ENCODE data around the gene ASPSCR1. TPM values are rescaled to one million over a fixed set of nuclear protein-coding genes. Genes with fewer than 3 reads are reported as not detected.

ASPSCR1 gene
- total and polyA plus RNA-seq, 2 of the 13 experiments (the other 11 are each of a cell fraction or from before 2014, with no cell fraction given), result 274 to 314 TPM

GRCh38 chr17:82000803-82001570, 23.6 kb downstream of the ASPSCR1 start (continued):
- peak; percentile 94 for TF ChIP-seq ZNF552 (CRISPR knock-in tag; IDR thresholded peaks at IDR 0.05; ENCODE audit: borderline replicate concordance)
- no peak for TF ChIP-seq HOXA7 (CRISPR knock-in tag; IDR thresholded peaks at IDR 0.05)
- TF ChIP-seq ISX (CRISPR knock-in tag; conservative IDR thresholded peaks at IDR 0.05), result 0 out of 2 replicates have a peak, but pooled peaks have one; percentile 33
- 0 out of 2 replicates have a peak, but pooled peaks have one; percentile 39 for TF ChIP-seq ZNF790 (CRISPR knock-in tag; IDR thresholded peaks at IDR 0.05; ENCODE audit: borderline replicate concordance)
- no peak for TF ChIP-seq MTA3 (CRISPR knock-in tag; IDR thresholded peaks at IDR 0.05)
- TF ChIP-seq SSRP1 (CRISPR knock-in tag; IDR thresholded peaks at IDR 0.05), result peak; percentile 76
- TF ChIP-seq ZNF282 (IDR thresholded peaks at IDR 0.05; ENCODE audit: partially characterized antibody), result no peak
- TF ChIP-seq ZNF784 (CRISPR knock-in tag; IDR thresholded peaks at IDR 0.05; ENCODE audit: borderline replicate concordance), result no peak
- TF ChIP-seq CBX1 (IDR thresholded peaks at IDR 0.05; ENCODE audit: low read depth), result peak; percentile 88
- no peak for TF ChIP-seq ZNF766 (CRISPR knock-in tag; IDR thresholded peaks at IDR 0.05; ENCODE audit: borderline replicate concordance)
- TF ChIP-seq DR1 (CRISPR knock-in tag; IDR thresholded peaks at IDR 0.05), result peak; percentile 62
- TF ChIP-seq IRF2 (CRISPR knock-in tag; IDR thresholded peaks at IDR 0.05), result peak; percentile 90
- TF ChIP-seq PAX8 (CRISPR knock-in tag; IDR thresholded peaks at IDR 0.05; ENCODE audit: borderline replicate concordance), result no peak
- TF ChIP-seq SRSF9 (IDR thresholded peaks at IDR 0.05; ENCODE audit: borderline replicate concordance, insufficient read depth, low read depth, low read length, poor library complexity, severe bottlenecking), result no peak
- no peak for TF ChIP-seq ZNF678 (CRISPR knock-in tag; IDR thresholded peaks at IDR 0.05)
- no peak; the same call in 1 of the 2 replicates for TF ChIP-seq FUBP1 (CRISPR knock-in tag; IDR thresholded peaks at IDR 0.05; ENCODE audit: borderline replicate concordance)
- no peak for TF ChIP-seq ZNF839 (CRISPR knock-in tag; IDR thresholded peaks at IDR 0.05; ENCODE audit: borderline replicate concordance)
- TF ChIP-seq ZFP82 (CRISPR knock-in tag; IDR thresholded peaks at IDR 0.05; ENCODE audit: borderline replicate concordance), result no peak; the same call in 1 of the 2 replicates
- TF ChIP-seq ZNF224 (CRISPR knock-in tag; IDR thresholded peaks at IDR 0.05), result no peak
- no peak for TF ChIP-seq ZFYVE20 (CRISPR knock-in tag; IDR thresholded peaks at IDR 0.05; ENCODE audit: borderline replicate concordance, low read depth)
- TF ChIP-seq ZSCAN25 (CRISPR knock-in tag; IDR thresholded peaks at IDR 0.05), result peak; percentile 100
- 0 out of 2 replicates have a peak, but pooled peaks have one; percentile 47 for TF ChIP-seq GPN1 (CRISPR knock-in tag; IDR thresholded peaks at IDR 0.05; ENCODE audit: borderline replicate concordance)
- TF ChIP-seq AGO1 (IDR thresholded peaks at IDR 0.05; ENCODE audit: low read depth, low read length, poor library complexity, severe bottlenecking), result peak; percentile 58
- TF ChIP-seq TCF7 (IDR thresholded peaks at IDR 0.05; ENCODE audit: low read depth), result peak; percentile 97
- no peak for TF ChIP-seq ZNF674 (CRISPR knock-in tag; IDR thresholded peaks at IDR 0.05; ENCODE audit: low read depth)
- peak; percentile 89 for TF ChIP-seq KLF6 (CRISPR knock-in tag; IDR thresholded peaks at IDR 0.05)
- TF ChIP-seq ZBTB3 (CRISPR knock-in tag; IDR thresholded peaks at IDR 0.05; ENCODE audit: borderline replicate concordance, low read depth), result peak; percentile 75; the same call in 1 of the 2 replicates
